HEK293T (cell line): Measurements from ENCODE around the gene SGTB.

ENCODE experiments used
- CTCF ChIA-PET: fragments of 350-600 bp; formaldehyde crosslinking; extraction: SDS; loops from one replicate; lab custom pipeline; 2021; ENCODE audit warnings: antibody characterized with exemption, inconsistent platforms; lab: Yijun Ruan, JAX
- POLR2A ChIA-PET: fragments of 350-600 bp; formaldehyde crosslinking; extraction: SDS; loops from one replicate; lab custom pipeline; 2020; ENCODE audit warnings: antibody characterized with exemption, inconsistent platforms; lab: Yijun Ruan, JAX
- DNase-seq: peaks from one replicate; pipeline ENCODE4 v3.0.0; 2012; ENCODE audit warnings: mixed read lengths; ENCODE audit errors: extremely low spot score
- ARNT ChIP-seq: fragments of 450-650 bp; IDR thresholded peaks from 2 replicates; pipeline ENCODE4 v1.6.1; 2017; ENCODE audit warnings: mild to moderate bottlenecking
- BHLHE40 ChIP-seq: fragments of 450-650 bp; IDR thresholded peaks from 2 replicates; pipeline ENCODE4 v1.6.1; 2016; ENCODE audit warnings: mild to moderate bottlenecking, moderate library complexity, borderline replicate concordance
- CTBP1 ChIP-seq: fragments of 450-650 bp; IDR thresholded peaks from 2 replicates; pipeline ENCODE4 v1.6.1; 2016; ENCODE audit warnings: borderline replicate concordance
- ELF4 ChIP-seq: fragments of 450-650 bp; IDR thresholded peaks from 2 replicates; pipeline ENCODE4 v1.6.1; 2017; ENCODE audit warnings: antibody characterized with exemption
- FOXA1 ChIP-seq: fragments of 450-650 bp; IDR thresholded peaks from 2 replicates; pipeline ENCODE4 v1.6.1; 2016; ENCODE audit warnings: mild to moderate bottlenecking
- FOXK2 ChIP-seq: fragments of 450-650 bp; IDR thresholded peaks from 2 replicates; pipeline ENCODE4 v1.6.1; 2016; ENCODE audit warnings: mild to moderate bottlenecking
- FOXM1 ChIP-seq: fragments of 450-650 bp; IDR thresholded peaks from 2 replicates; pipeline ENCODE4 v1.6.1; 2017; ENCODE audit warnings: mild to moderate bottlenecking, borderline replicate concordance
- HDGF ChIP-seq: fragments of 450-650 bp; IDR thresholded peaks from 2 replicates; pipeline ENCODE4 v1.6.1; 2017; ENCODE audit warnings: antibody characterized with exemption, borderline replicate concordance
- L3MBTL2 ChIP-seq: fragments of 450-650 bp; conservative IDR thresholded peaks from 2 replicates; pipeline ENCODE4 v1.6.1; 2016; ENCODE audit warnings: mild to moderate bottlenecking
- LEF1 ChIP-seq: fragments of 450-650 bp; IDR thresholded peaks from 2 replicates; pipeline ENCODE4 v1.6.1; 2017; ENCODE audit warnings: mild to moderate bottlenecking, borderline replicate concordance
- NFRKB ChIP-seq: fragments of 450-650 bp; IDR thresholded peaks from 2 replicates; pipeline ENCODE4 v1.6.1; 2016; ENCODE audit warnings: mild to moderate bottlenecking, moderate library complexity
- PKNOX1 ChIP-seq: fragments of 450-650 bp; IDR thresholded peaks from 2 replicates; pipeline ENCODE4 v1.6.1; 2016
- SP1 ChIP-seq: fragments of 450-650 bp; IDR thresholded peaks from 2 replicates; pipeline ENCODE4 v1.6.1; 2017
- SUZ12 ChIP-seq: fragments of 450-650 bp; IDR thresholded peaks from 2 replicates; pipeline ENCODE4 v1.6.1; 2016; ENCODE audit warnings: mild to moderate bottlenecking
- TARDBP ChIP-seq: fragments of 450-650 bp; IDR thresholded peaks from 2 replicates; pipeline ENCODE4 v1.6.1; 2016
- ZNF384 ChIP-seq: fragments of 450-650 bp; IDR thresholded peaks from 2 replicates; pipeline ENCODE4 v1.6.1; 2016

The SGTB gene

GRCh38 chr5:65765582-65765981 lies 43.7 kb upstream of the SGTB start:
- CTCF ChIA-PET: no interaction called here
- no peak for DNase-seq
- TF ChIP-seq FOXM1 (no peak), SP1 (no peak), ARNT (no peak), CTBP1 (no peak), FOXK2 (no peak), NFRKB (no peak), FOXA1 (no peak), ELF4 (no peak), ZNF384 (no peak), TARDBP (no peak), LEF1 (no peak), BHLHE40 (no peak)
- POLR2A ChIA-PET: no interaction called here

GRCh38 chr5:65762234-65762633 lies 40.3 kb upstream of the SGTB start:
- ChIA-PET POLR2A (no interaction called here), CTCF (no interaction called here)
- TF ChIP-seq NFRKB: no peak
- no peak for TF ChIP-seq SP1
- TF ChIP-seq CTBP1: no peak
- no peak for TF ChIP-seq TARDBP
- TF ChIP-seq HDGF: no peak
- TF ChIP-seq ARNT: no peak
- no peak for TF ChIP-seq ELF4
- no peak for TF ChIP-seq ZNF384
- no peak for TF ChIP-seq FOXM1
- DNase-seq: no peak

GRCh38 chr5:65760504-65761275 lies 38.8 kb upstream of the SGTB start:
- no peak for DNase-seq
- no peak for TF ChIP-seq NFRKB
- no peak for TF ChIP-seq L3MBTL2
- no peak for TF ChIP-seq PKNOX1
- no peak for TF ChIP-seq BHLHE40
- TF ChIP-seq HDGF: no peak
- TF ChIP-seq ZNF384: no peak
- TF ChIP-seq FOXM1: no peak
- no peak for TF ChIP-seq LEF1
- no peak for TF ChIP-seq FOXA1
- no peak for TF ChIP-seq CTBP1
- no peak for TF ChIP-seq ARNT
- TF ChIP-seq ELF4: no peak
- no peak for TF ChIP-seq SP1
- no peak for TF ChIP-seq FOXK2
- POLR2A ChIA-PET: no interaction called here
- CTCF ChIA-PET: no interaction called here

- no peak for TF ChIP-seq TARDBP
- no peak for TF ChIP-seq ARNT
- no peak for TF ChIP-seq SP1
- no peak for TF ChIP-seq CTBP1
- TF ChIP-seq ELF4: no peak
- no peak for TF ChIP-seq SUZ12
- TF ChIP-seq FOXK2: no peak
- no peak for TF ChIP-seq LEF1
- TF ChIP-seq FOXA1: no peak
- no peak for DNase-seq
- ChIA-PET POLR2A (no interaction called here), CTCF (no interaction called here)
Observed at GRCh38 chr5:65758546-65759144, 36.7 kb upstream of the SGTB start.

GRCh38 chr5:65753189-65753588 lies 31.3 kb upstream of the SGTB start:
- TF ChIP-seq FOXM1 (no peak), SUZ12 (no peak), TARDBP (no peak), HDGF (no peak), BHLHE40 (no peak), PKNOX1 (no peak)
- DNase-seq: no peak
- POLR2A ChIA-PET: no interaction called here
- CTCF ChIA-PET: no interaction called here

GRCh38 chr5:65750938-65751337 lies 29.0 kb upstream of the SGTB start:
- no peak for DNase-seq
- TF ChIP-seq SUZ12: no peak
- no peak for TF ChIP-seq BHLHE40
- TF ChIP-seq FOXK2: no peak
- TF ChIP-seq TARDBP: no peak
- no peak for TF ChIP-seq ZNF384
- no peak for TF ChIP-seq ELF4
- TF ChIP-seq CTBP1: no peak
- CTCF ChIA-PET: no interaction called here
- POLR2A ChIA-PET: no interaction called here

- CTCF ChIA-PET: no interaction called here
- POLR2A ChIA-PET: no interaction called here
- TF ChIP-seq LEF1 (no peak), HDGF (no peak), SP1 (no peak), TARDBP (no peak), NFRKB (no peak), PKNOX1 (no peak), SUZ12 (no peak), ARNT (no peak), L3MBTL2 (no peak), FOXK2 (no peak), BHLHE40 (no peak), ZNF384 (no peak), ELF4 (no peak), FOXM1 (no peak), FOXA1 (no peak), CTBP1 (no peak)
- DNase-seq: no peak
Observed at GRCh38 chr5:65749956-65750355, 28.0 kb upstream of the SGTB start.
